Effector memory CD8-positive, alpha-beta T cell (primary cell): ENCODE results near the gene COG5.
"Not testable (repeated sequence)": the region's sequence is repeated elsewhere in the genome, so short reads cannot be mapped to it uniquely, and the experiment has no call there.

ENCODE experiments used
- ATAC-seq: fragments of 150-1000 bp; cut with Tn5 transposase; replicated peaks from 2 replicates; pipeline ENCODE4 v1.10.0; 2021; ENCODE audit warnings: mild to moderate bottlenecking, moderate library complexity
- DNase-seq, 3 experiments: peaks; one replicate each; pipeline ENCODE4 v3.0.0; 2021
- H3K27ac Mint-ChIP-seq, 2 donors: one replicate each; pipeline ENCODE4 v1.8.0; 2022; ENCODE audit warnings: mild to moderate bottlenecking in 2 of 2, mixed read lengths in 2 of 2, moderate library complexity in 2 of 2
- H3K27me3 Mint-ChIP-seq, 2 donors: one replicate each; pipeline ENCODE4 v1.8.0; 2022; ENCODE audit warnings: mixed read lengths in 2 of 2
- H3K36me3 Mint-ChIP-seq: one replicate; pipeline ENCODE4 v1.8.0; 2022; ENCODE audit warnings: mild to moderate bottlenecking, moderate library complexity, mixed read lengths; ENCODE audit not compliant: insufficient read depth
- H3K4me1 Mint-ChIP-seq, 2 donors: one replicate each; pipeline ENCODE4 v1.8.0; 2022; ENCODE audit warnings: low read depth in 2 of 2, mixed read lengths in 2 of 2
- H3K4me3 Mint-ChIP-seq, 2 donors: one replicate each; pipeline ENCODE4 v1.8.0; 2022; ENCODE audit warnings: mild to moderate bottlenecking in 2 of 2, mixed read lengths in 2 of 2, moderate library complexity in 2 of 2
- H3K9me3 Mint-ChIP-seq, 2 donors: one replicate each; pipeline ENCODE4 v1.8.0; 2022; ENCODE audit warnings: mixed read lengths in 2 of 2

COG5 gene

DNA sequence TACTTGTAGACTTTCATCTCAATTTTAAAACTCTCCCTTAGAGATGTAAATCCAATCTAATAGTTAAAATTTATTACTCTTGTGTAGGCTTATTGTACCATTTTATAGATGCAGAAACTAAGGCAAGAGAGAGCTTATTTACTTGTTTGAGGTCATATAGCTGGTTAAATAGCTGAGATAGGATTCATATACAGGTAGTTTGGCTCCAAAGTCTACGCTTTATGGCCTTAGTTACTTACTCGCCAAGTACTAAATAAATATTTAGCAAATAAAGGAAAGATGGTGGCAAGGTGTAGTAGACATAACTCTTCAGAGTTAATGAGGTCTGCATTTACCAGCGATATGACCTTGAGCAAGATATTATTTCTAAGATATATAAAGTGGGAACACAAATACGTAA, 308.1 kb downstream of the COG5 start:
- Mint-ChIP-seq H3K27ac (no peak overlapping the region), H3K27me3 (no peaks in the 10 kb centered on the region), H3K4me1 (peaks cover 0 to 4% of the 10 kb centered on the region in 2 donors), H3K36me3 (peaks cover 3% of the 10 kb centered on the region), H3K9me3 (no peaks in the 10 kb centered on the region), H3K4me3 (no peak overlapping the region)
- ATAC-seq (no peak), DNase-seq (no peak)

DNA sequence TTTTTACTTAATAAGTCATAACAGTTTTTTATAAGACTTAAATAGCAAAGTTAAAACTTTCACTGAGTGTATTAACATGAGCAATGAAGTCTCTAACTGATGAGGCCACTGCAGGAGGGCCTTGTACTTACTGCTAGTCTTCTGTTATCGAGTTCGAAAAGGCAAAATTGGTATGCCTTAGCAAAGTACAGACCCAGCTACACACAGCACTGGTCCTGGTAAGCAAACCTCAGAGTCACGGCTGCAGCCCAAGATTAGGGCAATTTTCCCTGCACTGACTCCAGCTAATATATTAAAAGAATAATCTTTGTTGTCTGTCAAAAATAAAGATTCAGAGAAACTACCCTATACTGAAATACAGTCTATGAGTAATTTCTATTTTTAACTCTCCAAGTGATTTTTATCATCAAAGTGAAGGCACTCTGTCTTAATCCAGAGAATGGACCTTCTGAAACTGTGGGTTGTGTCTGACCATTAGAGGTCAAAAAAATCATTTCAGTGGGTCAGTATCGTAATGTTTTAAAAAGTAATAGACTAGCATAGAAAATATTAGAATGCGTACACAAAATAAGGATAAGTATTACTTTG, 309.2 kb downstream of the COG5 start:
- ATAC-seq, result no peak
- peaks cover 0 to 4% of the 10 kb centered on the region in 2 donors for H3K4me1 Mint-ChIP-seq
- H3K27me3 Mint-ChIP-seq, result no peaks in the 10 kb centered on the region
- no peak overlapping the region for H3K27ac Mint-ChIP-seq
- no peak overlapping the region for H3K4me3 Mint-ChIP-seq
- no peaks in the 10 kb centered on the region for H3K9me3 Mint-ChIP-seq
- no peak for DNase-seq
- peaks cover 3% of the 10 kb centered on the region for H3K36me3 Mint-ChIP-seq

DNA sequence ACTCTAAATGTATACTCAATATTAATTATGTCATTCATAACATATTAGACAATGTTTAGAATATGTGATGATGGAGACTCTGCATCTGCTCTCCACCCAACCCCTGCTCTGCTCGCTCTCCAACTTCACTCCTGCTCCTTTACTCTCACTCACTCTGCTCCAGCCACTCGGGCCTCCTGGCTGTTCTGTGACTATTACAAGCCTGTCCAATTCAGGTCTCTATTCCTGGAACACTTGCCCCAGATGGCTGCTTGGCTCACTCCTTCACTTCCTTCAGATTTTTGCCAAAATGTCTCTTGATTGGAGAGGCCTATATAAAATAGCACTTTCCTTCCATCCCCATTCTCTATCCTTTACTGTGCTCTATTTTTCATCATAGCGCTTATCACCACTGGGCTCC, 310.1 kb downstream of the COG5 start:
- peaks cover 3% of the 10 kb centered on the region for H3K36me3 Mint-ChIP-seq
- DNase-seq (no peak), ATAC-seq (no peak)
- H3K27me3 Mint-ChIP-seq, result no peaks in the 10 kb centered on the region
- H3K9me3 Mint-ChIP-seq, result no peaks in the 10 kb centered on the region
- peaks cover 0 to 4% of the 10 kb centered on the region in 2 donors for H3K4me1 Mint-ChIP-seq
- no peak overlapping the region for H3K27ac Mint-ChIP-seq
- H3K4me3 Mint-ChIP-seq, result no peak overlapping the region

DNA sequence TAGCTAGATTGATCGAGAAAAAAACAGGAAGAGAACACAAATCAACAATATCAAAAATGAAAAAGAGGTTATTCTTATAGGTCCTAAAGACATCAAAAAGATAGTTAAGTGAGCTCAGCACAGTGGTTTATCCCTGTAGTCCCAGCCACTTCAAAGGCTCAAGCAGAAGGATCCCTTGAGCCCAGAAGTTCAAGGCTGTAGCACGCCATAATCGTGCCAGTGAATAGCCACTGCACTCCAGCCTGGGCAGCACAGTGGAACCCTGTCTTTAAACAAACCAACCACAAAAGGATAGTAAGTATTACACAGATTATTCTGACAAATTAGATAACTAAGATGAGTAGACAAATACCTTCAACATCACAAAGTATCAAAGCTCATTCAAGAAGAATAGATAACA, 311.8 kb downstream of the COG5 start:
- H3K27me3 Mint-ChIP-seq, result no peaks in the 10 kb centered on the region
- H3K4me1 Mint-ChIP-seq, result peaks cover 0 to 4% of the 10 kb centered on the region in 2 donors
- no peaks in the 10 kb centered on the region for H3K9me3 Mint-ChIP-seq
- DNase-seq, result no peak
- H3K27ac Mint-ChIP-seq, result peak overlapping the region in 1 of 2 donors; percentile 39
- H3K4me3 Mint-ChIP-seq, result no peak overlapping the region
- peaks cover 12% of the 10 kb centered on the region for H3K36me3 Mint-ChIP-seq
- no peak for ATAC-seq

DNA sequence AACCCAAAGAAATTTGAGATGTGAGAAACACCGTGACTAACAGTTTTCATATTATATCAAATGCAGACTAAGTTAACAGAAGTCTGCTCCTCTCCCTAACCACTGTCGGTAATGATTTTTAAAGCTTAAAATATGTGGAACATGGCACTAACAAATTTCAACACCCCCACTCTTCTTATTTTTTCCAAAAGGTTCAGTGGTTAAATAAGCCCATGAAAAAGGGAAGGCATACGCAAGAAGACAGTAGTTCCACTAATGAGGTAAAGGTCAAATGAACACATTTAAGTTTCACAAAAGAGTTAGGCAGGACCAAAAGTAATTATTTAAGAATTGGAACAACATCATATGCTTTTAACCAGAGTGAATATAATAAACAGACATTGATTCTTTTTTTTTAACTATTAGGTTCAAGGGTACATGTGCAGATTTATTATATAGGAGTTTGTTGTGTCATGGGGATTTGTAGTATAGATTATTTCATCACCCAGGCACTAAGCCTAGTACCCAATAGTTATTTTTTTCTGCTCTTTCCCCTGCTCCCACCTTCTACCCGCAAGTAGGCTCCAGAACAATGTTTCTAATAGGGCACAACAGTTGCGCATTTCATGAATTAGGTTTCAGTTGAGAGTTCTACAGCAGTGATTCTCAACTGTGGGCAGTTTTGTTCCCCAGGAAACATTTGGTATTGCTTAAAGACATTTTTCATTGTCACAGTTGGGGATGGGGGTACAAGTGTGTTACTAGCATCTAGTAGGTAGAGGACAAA, 315.0 kb downstream of the COG5 start:
- Mint-ChIP-seq H3K36me3 (peaks cover 24% of the 10 kb centered on the region), H3K4me3 (no peak overlapping the region)
- no peak for ATAC-seq

DNA sequence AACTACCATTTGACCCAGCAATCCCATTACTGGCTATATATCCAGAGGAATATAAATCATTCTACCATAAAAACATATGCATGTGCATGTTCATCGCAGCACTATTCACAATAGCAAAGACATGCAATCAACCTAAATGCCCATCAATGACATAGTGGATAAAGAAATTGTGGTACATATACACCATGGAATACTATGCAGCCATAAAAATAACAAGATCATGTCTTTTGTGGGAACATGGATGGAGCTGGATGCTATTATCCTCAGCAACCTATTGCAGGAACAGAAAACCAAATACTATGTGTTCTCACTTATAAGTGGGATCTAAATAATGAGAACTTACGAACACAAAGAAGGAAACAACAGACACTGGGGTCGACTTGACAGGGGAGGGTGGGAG, 316.9 kb downstream of the COG5 start:
- H3K27ac Mint-ChIP-seq, H3K27me3 Mint-ChIP-seq, H3K9me3 Mint-ChIP-seq, DNase-seq, ATAC-seq, H3K4me3 Mint-ChIP-seq, H3K4me1 Mint-ChIP-seq: not testable (repeated sequence)
- peaks cover 30% of the 10 kb centered on the region for H3K36me3 Mint-ChIP-seq

More for the DNA sequence above, 315.0 kb downstream of the COG5 start:
- Mint-ChIP-seq H3K9me3 (no peaks in the 10 kb centered on the region), H3K27me3 (no peaks in the 10 kb centered on the region), H3K27ac (no peak overlapping the region), H3K4me1 (peaks cover 0 to 4% of the 10 kb centered on the region in 2 donors)
- DNase-seq, result no peak

DNA sequence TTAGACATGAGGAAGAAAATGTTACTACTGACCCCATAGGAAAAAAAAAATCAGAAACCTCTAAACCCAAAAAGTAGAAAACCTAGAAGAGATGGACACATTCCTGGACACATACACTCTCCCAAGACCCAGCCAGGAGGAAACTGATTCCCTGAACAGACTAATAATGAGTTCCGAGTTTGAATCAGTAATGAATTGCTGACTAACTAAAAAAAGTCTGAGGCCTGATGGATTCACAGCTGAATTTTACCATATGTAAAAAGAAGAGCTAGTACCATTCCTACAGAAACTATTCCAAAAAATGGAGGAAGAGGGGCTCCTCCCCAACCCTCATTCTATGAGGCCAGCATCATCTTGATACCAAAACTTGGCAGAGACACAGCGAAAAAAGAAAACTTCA, 319.1 kb downstream of the COG5 start:
- ATAC-seq (no peak), DNase-seq (no peak)
- H3K27ac Mint-ChIP-seq, result no peak overlapping the region
- H3K27me3 Mint-ChIP-seq, result no peaks in the 10 kb centered on the region
- H3K4me3 Mint-ChIP-seq, result no peak overlapping the region
- peaks cover 27% of the 10 kb centered on the region for H3K36me3 Mint-ChIP-seq
- no peaks in the 10 kb centered on the region for H3K4me1 Mint-ChIP-seq
- H3K9me3 Mint-ChIP-seq, result no peaks in the 10 kb centered on the region

DNA sequence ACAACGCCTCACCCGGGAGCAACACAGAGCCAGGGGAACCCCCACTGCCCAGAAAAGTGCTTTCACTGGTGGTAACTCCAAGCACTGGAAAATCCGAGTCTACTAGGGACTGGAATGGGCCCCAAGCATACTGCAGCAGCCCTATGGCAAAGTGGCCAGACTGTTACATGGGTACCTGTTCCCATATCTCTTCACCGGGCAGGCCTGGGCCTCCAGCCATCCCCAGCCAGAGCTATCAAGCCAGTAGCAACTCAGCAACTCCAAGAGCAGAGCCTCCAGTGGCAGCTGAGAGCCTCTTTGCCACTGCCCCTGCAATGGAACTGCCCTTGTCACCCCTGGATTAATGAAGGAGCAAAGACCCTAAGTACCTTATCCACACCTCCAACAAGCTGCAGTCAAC, 321.5 kb downstream of the COG5 start:
- Mint-ChIP-seq H3K27ac (peak overlapping the region in 1 of 2 donors; percentile 64), H3K36me3 (peaks cover 21% of the 10 kb centered on the region), H3K4me3 (no peak overlapping the region)

DNA sequence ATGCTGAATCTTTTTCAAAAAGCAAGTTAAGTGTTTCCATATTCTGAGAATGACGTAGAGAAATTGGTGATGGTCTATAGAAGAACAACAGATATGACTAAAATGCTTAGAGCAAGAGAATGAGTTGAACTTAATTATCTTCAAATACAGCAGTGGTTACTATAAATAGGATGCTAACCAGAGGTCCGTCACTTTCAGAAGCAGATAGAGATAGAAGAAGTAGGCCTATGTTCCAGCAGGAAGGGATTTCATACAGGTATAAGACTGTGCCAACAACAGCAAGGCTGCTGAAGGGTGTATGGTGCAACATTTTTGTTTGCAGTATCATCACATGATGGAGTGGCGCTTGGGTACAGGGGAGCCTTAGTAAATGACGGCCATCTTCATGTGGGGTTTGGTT, 326.3 kb downstream of the COG5 start:
- Mint-ChIP-seq H3K4me3 (no peak overlapping the region), H3K27ac (no peak overlapping the region), H3K36me3 (peaks cover 8% of the 10 kb centered on the region), H3K27me3 (no peaks in the 10 kb centered on the region), H3K4me1 (no peaks in the 10 kb centered on the region), H3K9me3 (no peaks in the 10 kb centered on the region)
- ATAC-seq (no peak), DNase-seq (no peak)

More for the DNA sequence above, 321.5 kb downstream of the COG5 start:
- H3K27me3 Mint-ChIP-seq, result no peaks in the 10 kb centered on the region
- ATAC-seq (no peak), DNase-seq (no peak)
- no peaks in the 10 kb centered on the region for H3K9me3 Mint-ChIP-seq
- H3K4me1 Mint-ChIP-seq, result no peaks in the 10 kb centered on the region

DNA sequence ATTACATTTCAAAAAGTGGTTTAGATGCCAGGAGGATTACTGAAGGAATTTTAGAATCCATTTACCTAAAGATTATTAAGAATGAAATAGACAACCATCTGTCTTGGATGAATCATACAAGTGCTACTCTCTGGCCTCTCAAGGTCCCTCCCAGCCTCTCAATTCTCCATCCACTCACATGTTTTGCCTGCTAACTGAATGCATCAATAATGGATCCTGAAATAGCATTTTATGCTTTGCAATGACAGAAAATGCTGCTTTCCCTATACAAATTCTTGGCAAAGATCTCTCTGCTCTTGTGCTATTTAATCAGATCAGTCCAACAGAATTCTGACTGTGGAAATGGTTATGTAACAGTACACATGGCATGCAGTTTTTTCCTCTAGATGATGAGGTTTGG, 326.9 kb downstream of the COG5 start:
- no peak overlapping the region for H3K4me3 Mint-ChIP-seq
- H3K27ac Mint-ChIP-seq, result no peak overlapping the region
- no peaks in the 10 kb centered on the region for H3K27me3 Mint-ChIP-seq
- no peak for ATAC-seq
- peaks cover 6% of the 10 kb centered on the region for H3K36me3 Mint-ChIP-seq
- no peaks in the 10 kb centered on the region for H3K4me1 Mint-ChIP-seq
- no peaks in the 10 kb centered on the region for H3K9me3 Mint-ChIP-seq
- no peak for DNase-seq

DNA sequence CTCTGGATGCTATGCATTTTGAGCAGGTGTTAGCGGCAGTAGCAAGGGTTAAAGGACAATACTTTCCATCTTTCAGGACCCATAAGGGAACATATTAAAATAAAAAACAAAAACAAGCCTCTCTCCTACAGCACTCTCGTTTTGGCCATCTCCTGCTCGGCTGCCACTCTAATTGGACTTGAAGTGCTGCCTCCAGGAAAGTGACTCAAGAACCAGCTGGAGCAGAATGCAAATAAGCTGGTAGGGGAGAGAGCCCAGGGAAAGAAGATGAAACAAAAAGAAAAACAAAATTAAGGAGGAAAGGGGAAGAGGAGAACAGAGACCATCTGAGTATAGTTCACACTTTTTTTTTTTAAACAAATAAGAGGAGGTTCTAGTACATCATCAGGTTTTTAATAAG, 329.3 kb downstream of the COG5 start:
- no peaks in the 10 kb centered on the region for H3K9me3 Mint-ChIP-seq
- no peaks in the 10 kb centered on the region for H3K4me1 Mint-ChIP-seq
- H3K4me3 Mint-ChIP-seq, result no peak overlapping the region
- H3K27me3 Mint-ChIP-seq, result no peaks in the 10 kb centered on the region
- H3K27ac Mint-ChIP-seq, result peak overlapping the region in 1 of 2 donors; percentile 42
- ATAC-seq (no peak), DNase-seq (no peak)
- H3K36me3 Mint-ChIP-seq, result peaks cover 15% of the 10 kb centered on the region

DNA sequence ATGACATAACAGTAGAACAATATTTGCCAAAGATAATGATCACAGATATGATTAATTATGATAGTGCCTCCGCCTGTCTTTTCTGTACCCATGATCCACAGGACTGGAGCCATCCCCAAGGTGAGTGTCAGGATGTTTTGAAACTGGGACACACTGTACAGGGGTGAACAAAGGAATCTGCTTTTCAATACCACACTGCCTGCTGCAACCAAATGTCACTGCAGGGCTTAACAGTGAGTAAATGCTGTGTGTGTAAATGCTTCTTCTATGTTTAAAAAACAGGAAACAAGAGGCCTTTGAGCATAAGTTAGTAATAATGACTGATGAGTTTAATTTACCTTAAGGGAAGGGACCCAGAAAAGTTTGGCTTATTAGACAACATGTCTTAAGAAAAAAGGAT, 329.7 kb downstream of the COG5 start:
- Mint-ChIP-seq H3K4me1 (no peaks in the 10 kb centered on the region), H3K27ac (peak overlapping the region in 1 of 2 donors; percentile 42), H3K4me3 (no peak overlapping the region), H3K9me3 (no peaks in the 10 kb centered on the region), H3K36me3 (peaks cover 17% of the 10 kb centered on the region), H3K27me3 (no peaks in the 10 kb centered on the region)
- DNase-seq, result no peak
- no peak for ATAC-seq

DNA sequence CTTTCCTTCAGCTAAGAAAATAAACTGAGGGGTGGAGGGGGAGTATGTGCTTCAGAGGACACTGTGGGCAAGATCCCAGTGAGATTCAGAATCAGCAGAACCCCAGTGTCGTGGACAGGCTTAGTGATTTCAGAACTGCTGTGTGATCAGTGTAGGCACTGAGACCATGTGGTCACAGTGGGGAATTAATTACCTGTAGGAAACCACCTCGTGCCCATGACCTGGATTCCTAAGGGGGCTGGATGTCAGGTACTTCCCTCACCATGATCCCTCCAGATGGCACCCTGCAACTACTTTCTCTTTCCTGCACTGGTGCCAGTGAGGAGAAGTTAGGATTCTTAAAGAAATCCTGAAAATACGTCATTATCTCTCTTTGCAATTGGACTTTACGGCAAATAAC, 330.5 kb downstream of the COG5 start:
- no peak overlapping the region for H3K4me3 Mint-ChIP-seq
- H3K4me1 Mint-ChIP-seq, result no peaks in the 10 kb centered on the region
- peaks cover 18% of the 10 kb centered on the region for H3K36me3 Mint-ChIP-seq
- no peaks in the 10 kb centered on the region for H3K9me3 Mint-ChIP-seq
- ATAC-seq (no peak), DNase-seq (no peak)
- no peaks in the 10 kb centered on the region for H3K27me3 Mint-ChIP-seq
- no peak overlapping the region for H3K27ac Mint-ChIP-seq

DNA sequence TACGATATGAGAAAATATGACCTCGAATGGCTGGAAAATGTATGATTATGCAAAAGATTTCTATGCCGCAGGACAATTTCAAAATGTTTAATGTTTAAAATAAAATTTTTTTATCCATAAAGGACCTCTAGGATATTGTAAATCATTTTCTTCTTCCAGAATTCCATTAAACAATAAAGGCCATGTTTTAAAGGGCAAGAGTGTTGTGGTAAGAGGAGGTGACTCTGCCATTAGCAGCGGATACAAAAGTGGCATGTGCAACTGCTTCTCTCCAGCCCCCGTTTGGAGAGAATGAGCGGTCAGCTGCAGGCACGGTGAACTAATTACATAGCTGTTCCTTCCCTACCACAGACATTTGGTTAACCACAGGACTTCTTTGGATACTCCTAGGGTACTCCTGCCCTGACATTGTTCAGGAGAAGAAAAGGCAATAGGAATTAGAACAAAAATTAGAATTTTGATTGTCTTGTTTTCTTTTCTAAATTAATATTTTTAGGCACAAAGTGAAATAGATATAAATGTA, 331.1 kb downstream of the COG5 start:
- H3K4me1 Mint-ChIP-seq, result no peaks in the 10 kb centered on the region
- peaks cover 18% of the 10 kb centered on the region for H3K36me3 Mint-ChIP-seq
- no peaks in the 10 kb centered on the region for H3K9me3 Mint-ChIP-seq
- H3K27me3 Mint-ChIP-seq, result no peaks in the 10 kb centered on the region
- DNase-seq (no peak), ATAC-seq (no peak)
- H3K27ac Mint-ChIP-seq, result no peak overlapping the region
- H3K4me3 Mint-ChIP-seq, result no peak overlapping the region
